Measurements from ENCODE around the gene PLCB1. TPM values are rescaled to one million over a fixed set of nuclear protein-coding genes. Genes with fewer than 3 reads are reported as not detected.

Gene PLCB1
- total RNA-seq, 1 experiment from 2014 or later, result 4.4 TPM

DNA sequence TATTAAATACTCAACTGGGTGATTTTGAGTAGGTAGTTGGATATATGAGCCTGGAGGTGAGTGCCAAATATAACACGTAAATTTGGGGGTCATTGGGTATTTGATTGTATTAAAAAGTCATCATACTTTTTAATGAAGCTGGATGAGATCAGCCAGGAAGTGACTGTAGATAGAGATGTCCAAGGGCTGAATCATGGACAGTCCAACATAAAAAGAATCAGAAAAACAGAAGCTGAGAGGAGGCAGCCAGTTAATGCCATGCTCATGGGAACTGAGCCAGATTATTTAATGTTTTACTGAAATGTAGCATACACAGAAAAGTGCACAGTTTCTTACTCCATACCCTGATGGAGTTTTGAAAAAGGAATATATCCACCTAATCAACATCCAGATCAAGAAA lies 501.3 kb downstream of the PLCB1 start:
- H3K27me3 ChIP-seq (ENCODE audit: low read length), result 0 out of 2 replicates have a peak, but pooled peaks cover 14% of the 10 kb centered on the region
- TF ChIP-seq CTCF (conservative IDR thresholded peaks at IDR 0.05; ENCODE audit: low read depth, low read length) (no peak), EZH2 (IDR thresholded peaks at IDR 0.05; ENCODE audit: low read length, unreplicated experiment) (no peak), EZH2phosphoT487 (IDR thresholded peaks at IDR 0.05; ENCODE audit: borderline replicate concordance, low read length) (no peak)
- no peak overlapping the region for H2AFZ ChIP-seq (ENCODE audit: low read length)
- no peaks in the 10 kb centered on the region for H3K79me2 ChIP-seq (ENCODE audit: low read length)
- H3K4me2 ChIP-seq (ENCODE audit: low read length), result no peak overlapping the region
- ATAC-seq (peak; percentile 77), DNase-seq (peak; percentile 16)
- no TSS peak for BruUV-seq (replicated peaks)
- H3K9ac ChIP-seq (ENCODE audit: low read length), result no peak overlapping the region
- H3K9me2 ChIP-seq (replicated peaks; ENCODE audit: low read length), result no peaks in the 10 kb centered on the region
- H3K27ac ChIP-seq (ENCODE audit: low read length), result no peak overlapping the region
- no peaks in the 10 kb centered on the region for H3K9me3 ChIP-seq (ENCODE audit: low read length)
- H4K20me1 ChIP-seq (ENCODE audit: low read length), result no peaks in the 10 kb centered on the region
- no peaks in the 10 kb centered on the region for H3K4me1 ChIP-seq (ENCODE audit: insufficient read depth, low read length)
- H3F3A ChIP-seq (ENCODE audit: low read length, unreplicated experiment), result no peaks in the 10 kb centered on the region
- ChIA-PET CTCF (no interaction called here), POLR2A (ENCODE audit: unreplicated experiment) (no interaction called here)
- H3K36me3 ChIP-seq (ENCODE audit: low read depth, low read length), result no peaks in the 10 kb centered on the region
- no peak overlapping the region for H3K4me3 ChIP-seq (ENCODE audit: low read length)
- intact Hi-C loops (cut with micrococcal nuclease), result no loop called here

- H3K4me2 ChIP-seq (ENCODE audit: low read length), result no peak overlapping the region
- H2AFZ ChIP-seq (ENCODE audit: low read length), result no peak overlapping the region
- BruUV-seq (replicated peaks), result no TSS peak
- H3K27me3 ChIP-seq (ENCODE audit: low read length), result 0 out of 2 replicates have a peak, but pooled peaks cover 14% of the 10 kb centered on the region
- DNase-seq (no peak), ATAC-seq (no peak)
- no peak overlapping the region for H3K4me3 ChIP-seq (ENCODE audit: low read length)
- no peak overlapping the region for H3K27ac ChIP-seq (ENCODE audit: low read length)
- no peaks in the 10 kb centered on the region for H3K4me1 ChIP-seq (ENCODE audit: insufficient read depth, low read length)
- H4K20me1 ChIP-seq (ENCODE audit: low read length), result no peaks in the 10 kb centered on the region
- no peaks in the 10 kb centered on the region for H3K9me3 ChIP-seq (ENCODE audit: low read length)
- no peak overlapping the region for H3K9ac ChIP-seq (ENCODE audit: low read length)
- CTCF ChIA-PET, result no interaction called here
- no peaks in the 10 kb centered on the region for H3K36me3 ChIP-seq (ENCODE audit: low read depth, low read length)
- POLR2A ChIA-PET (ENCODE audit: unreplicated experiment), result no interaction called here
- H3K9me2 ChIP-seq (replicated peaks; ENCODE audit: low read length), result no peaks in the 10 kb centered on the region
- no peaks in the 10 kb centered on the region for H3K79me2 ChIP-seq (ENCODE audit: low read length)
- TF ChIP-seq EZH2phosphoT487 (IDR thresholded peaks at IDR 0.05; ENCODE audit: borderline replicate concordance, low read length) (no peak), CTCF (conservative IDR thresholded peaks at IDR 0.05; ENCODE audit: low read depth, low read length) (no peak), EZH2 (IDR thresholded peaks at IDR 0.05; ENCODE audit: low read length, unreplicated experiment) (no peak)
- intact Hi-C loops (cut with micrococcal nuclease), result no loop called here
- H3F3A ChIP-seq (ENCODE audit: low read length, unreplicated experiment), result no peaks in the 10 kb centered on the region
Observed at GRCh38 chr20:8635048-8635572, 503.0 kb downstream of the PLCB1 start.

DNA sequence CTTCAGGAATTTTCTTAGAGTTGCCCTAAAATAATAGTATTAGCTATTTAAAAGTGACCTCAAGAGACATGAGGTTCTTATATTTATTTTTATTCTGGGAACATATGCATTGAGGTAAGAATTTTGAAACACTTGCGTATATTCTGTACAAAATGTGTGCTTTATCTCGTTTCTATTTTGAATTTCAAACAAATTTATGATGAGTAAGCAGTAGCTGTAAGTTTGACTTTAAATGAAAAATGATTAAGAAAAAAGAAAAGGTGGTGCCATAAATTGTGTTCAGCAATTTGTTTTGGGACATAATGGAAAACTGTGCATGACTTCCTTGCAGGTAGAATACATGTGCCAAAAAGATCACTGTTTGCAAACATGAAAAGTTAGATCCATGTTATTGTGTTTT lies 503.8 kb downstream of the PLCB1 start:
- Histone ChIP-seq H3K4me3 (ENCODE audit: low read length) (no peak overlapping the region), H3F3A (ENCODE audit: low read length, unreplicated experiment) (no peaks in the 10 kb centered on the region), H3K4me2 (ENCODE audit: low read length) (no peak overlapping the region), H4K20me1 (ENCODE audit: low read length) (no peaks in the 10 kb centered on the region), H3K27me3 (ENCODE audit: low read length) (peaks cover 20% of the 10 kb centered on the region; the same call in 1 of the 2 replicates), H3K27ac (ENCODE audit: low read length) (no peak overlapping the region), H2AFZ (ENCODE audit: low read length) (no peak overlapping the region), H3K9ac (ENCODE audit: low read length) (no peak overlapping the region), H3K36me3 (ENCODE audit: low read depth, low read length) (no peaks in the 10 kb centered on the region), H3K4me1 (ENCODE audit: insufficient read depth, low read length) (no peaks in the 10 kb centered on the region), H3K9me3 (ENCODE audit: low read length) (no peaks in the 10 kb centered on the region), H3K9me2 (replicated peaks; ENCODE audit: low read length) (no peaks in the 10 kb centered on the region), H3K79me2 (ENCODE audit: low read length) (no peaks in the 10 kb centered on the region)
- intact Hi-C loops (cut with micrococcal nuclease), result no loop called here
- DNase-seq, result no peak
- ChIA-PET POLR2A (ENCODE audit: unreplicated experiment) (no interaction called here), CTCF (no interaction called here)
- no TSS peak for BruUV-seq (replicated peaks)
- TF ChIP-seq EZH2 (IDR thresholded peaks at IDR 0.05; ENCODE audit: low read length, unreplicated experiment) (no peak), CTCF (conservative IDR thresholded peaks at IDR 0.05; ENCODE audit: low read depth, low read length) (no peak), EZH2phosphoT487 (IDR thresholded peaks at IDR 0.05; ENCODE audit: borderline replicate concordance, low read length) (no peak)
- no peak for ATAC-seq

All from PC-3 (cell line).